ENCODE results near the gene JAM3. TPM values are rescaled to one million over a fixed set of nuclear protein-coding genes. Genes with fewer than 3 reads are reported as not detected.
A peak's percentile ranks its signal among the peaks of the same experiment; 100 is the strongest.

JAM3 gene
- total and polyA plus RNA-seq, 2 of the 4 experiments (the other 2 are of a cell fraction) = 38.0 to 71.5 TPM

DNA sequence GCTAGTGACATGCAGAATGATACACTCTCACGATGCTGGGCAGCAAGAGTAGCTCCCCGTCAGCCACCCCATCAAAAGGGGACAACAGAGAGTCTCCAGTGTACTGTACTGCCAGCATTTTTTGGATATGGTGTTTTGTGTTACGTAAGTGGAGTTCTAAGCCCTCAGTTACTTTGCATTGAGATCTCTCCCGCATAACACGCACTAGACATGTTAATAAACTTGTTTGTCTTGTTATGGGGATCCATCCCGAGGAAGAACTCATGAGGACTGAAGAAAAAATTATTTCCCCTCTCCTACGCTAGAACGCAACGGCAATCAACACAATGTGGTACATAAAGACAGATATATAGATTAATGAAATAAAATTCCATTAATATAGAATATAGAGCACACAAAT lies 130.7 kb downstream of the JAM3 start:
- no TSS peak for BruUV-seq (replicated peaks)
- H2AK5ac ChIP-seq (ENCODE audit: low read depth, low read length) = no peak overlapping the region
- H3K56ac ChIP-seq (ENCODE audit: extremely low read depth, insufficient read depth, low read length) = no peak overlapping the region
- H3K79me1 ChIP-seq (ENCODE audit: low read depth in 1 of 2, low read length in 2 of 2) = peaks cover 3% of the 10 kb centered on the region in 2 experiments; a peak in 2 of 4 replicates
- no peak overlapping the region for H3K27ac ChIP-seq (ENCODE audit: insufficient read depth, low read length)
- H2BK5ac ChIP-seq (ENCODE audit: low read depth, low read length, poor library complexity, severe bottlenecking) = no peak overlapping the region
- H3K18ac ChIP-seq (ENCODE audit: low read depth, low read length) = no peak overlapping the region
- peak overlapping the region; percentile 33 for H2AK9ac ChIP-seq (replicated peaks; ENCODE audit: low read depth, low read length, poor library complexity)
- H4K5ac ChIP-seq (ENCODE audit: low read depth, low read length) = no peak overlapping the region
- ChIA-PET CTCF (no interaction called here), POLR2A (ENCODE audit: unreplicated experiment) (no interaction called here)
- H3K4me2 ChIP-seq (ENCODE audit: low read depth, low read length) = no peak overlapping the region
- no peaks in the 10 kb centered on the region for H3K27me3 ChIP-seq (ENCODE audit: control insufficient read depth, insufficient read depth, low read length)
- H2AFZ ChIP-seq (replicated peaks; ENCODE audit: low read length, poor library complexity) = no peak overlapping the region
- H4K91ac ChIP-seq (ENCODE audit: insufficient read depth, low read depth, low read length) = no peak overlapping the region
- H3K4me3 ChIP-seq (ENCODE audit: insufficient read depth, low read depth, low read length) = no peak overlapping the region
- H3K9me1 ChIP-seq (ENCODE audit: insufficient read depth, low read length) = 0 out of 2 replicates have a peak, but pooled peaks cover 3% of the 10 kb centered on the region
- no peak overlapping the region for H2BK120ac ChIP-seq (ENCODE audit: low read depth, low read length)
- no peak overlapping the region for H3K4ac ChIP-seq (ENCODE audit: low read depth, low read length)
- no peaks in the 10 kb centered on the region for H4K20me1 ChIP-seq (ENCODE audit: insufficient read depth, low read length)
- DNase-seq (no peak), ATAC-seq (ENCODE audit: low read depth) (no peak)
- no peaks in the 10 kb centered on the region for H3K9me3 ChIP-seq (ENCODE audit: control insufficient read depth, insufficient read depth, low read length)
- no peaks in the 10 kb centered on the region for H3K4me1 ChIP-seq (ENCODE audit: control insufficient read depth, insufficient read depth, low read length)
- H3K14ac ChIP-seq (replicated peaks; ENCODE audit: low read depth, low read length) = no peak overlapping the region; the same call in 1 of the 2 replicates
- H4K8ac ChIP-seq (ENCODE audit: low read depth in 2 of 2, low read length in 2 of 2) = no peak overlapping the region
- H3K9ac ChIP-seq (ENCODE audit: low read depth, low read length) = no peak overlapping the region
- no peak overlapping the region for H3K23ac ChIP-seq (ENCODE audit: low read depth, low read length)
- H2BK15ac ChIP-seq (ENCODE audit: low read depth, low read length) = no peak overlapping the region
- WGBS, 2 experiments (ENCODE audit: extremely low coverage in 2 of 2, insufficient read length in 1 of 2) = no CpG with 5 or more reads among the region's 9 CpGs
- H2BK20ac ChIP-seq (ENCODE audit: low read depth, low read length) = no peak overlapping the region
- dilution Hi-C loops (cut with HindIII; ENCODE audit: low sequenced_read_pairs, unreplicated experiment) (no loop called here), intact Hi-C loops (cut with micrococcal nuclease) (no loop called here), in situ Hi-C loops (cut with MboI; ENCODE audit: low sequenced_read_pairs) (no loop called here)
- TF ChIP-seq BHLHE40 (IDR thresholded peaks at IDR 0.05; ENCODE audit: low read depth, low read length) = no peak
- H3K36me3 ChIP-seq (ENCODE audit: control insufficient read depth, insufficient read depth, low read length) = peaks cover 10% of the 10 kb centered on the region
